NCI-H2081 (cell line): ENCODE data around the gene RNF149.
A peak's percentile ranks its signal among the peaks of the same experiment; 100 is the strongest.
"Not testable (repeated sequence)": the region's sequence is repeated elsewhere in the genome, so short reads cannot be mapped to it uniquely, and the experiment has no call there.

Experiments
- DNase-seq, 2 experiments: peaks; one replicate each; lab custom pipeline; 2025; lab: John Stamatoyannopoulos, UW

RNF149 gene

GRCh38 chr2:101308432-101309210 is at the start of gene RNF149:
Gene RNF149 (minus strand): TSS chr2:101308701. CDS start chr2:101308588, 113 bp downstream.
- DNase-seq: peak; percentile 81 to 82

GRCh38 chr2:101357376-101357775 is 48.9 kb upstream of the RNF149 start:
- DNase-seq: no peak

GRCh38 chr2:101356521-101356920 is 48.0 kb upstream of the RNF149 start:
- DNase-seq: no peak

- DNase-seq: no peak
Observed at GRCh38 chr2:101356055-101356454, 47.6 kb upstream of the RNF149 start.

- DNase-seq: no peak
Observed at GRCh38 chr2:101355401-101356054, 47.0 kb upstream of the RNF149 start.

- DNase-seq: no peak
Observed at GRCh38 chr2:101354420-101355311, 46.2 kb upstream of the RNF149 start.

- DNase-seq: not testable (repeated sequence)
Observed at GRCh38 chr2:101352631-101353030, 44.1 kb upstream of the RNF149 start.

- DNase-seq: no peak
Observed at GRCh38 chr2:101351207-101351606, 42.7 kb upstream of the RNF149 start.

GRCh38 chr2:101349893-101350662 is 41.6 kb upstream of the RNF149 start:
- no peak for DNase-seq

GRCh38 chr2:101348883-101349282 is 40.4 kb upstream of the RNF149 start:
- no peak for DNase-seq

- DNase-seq: no peak
Observed at GRCh38 chr2:101346909-101347308, 38.4 kb upstream of the RNF149 start.

- DNase-seq: no peak
Observed at GRCh38 chr2:101344137-101344536, 35.6 kb upstream of the RNF149 start.

- no peak for DNase-seq
Observed at GRCh38 chr2:101342625-101343008, 34.1 kb upstream of the RNF149 start.

- peak; percentile 32 to 36 for DNase-seq
Observed at GRCh38 chr2:101341901-101342624, 33.6 kb upstream of the RNF149 start.

- DNase-seq: no peak
Observed at GRCh38 chr2:101341421-101341820, 32.9 kb upstream of the RNF149 start.

- no peak for DNase-seq
Observed at GRCh38 chr2:101340141-101340551, 31.6 kb upstream of the RNF149 start.

- no peak for DNase-seq
Observed at GRCh38 chr2:101339266-101339880, 30.9 kb upstream of the RNF149 start.

GRCh38 chr2:101337877-101338276 is 29.4 kb upstream of the RNF149 start:
- no peak for DNase-seq

GRCh38 chr2:101332885-101333766 is 24.6 kb upstream of the RNF149 start:
- no peak for DNase-seq

GRCh38 chr2:101331202-101331601 is 22.7 kb upstream of the RNF149 start:
- no peak for DNase-seq
